ENCODE data around the gene FIGNL2. TPM values are rescaled to one million over a fixed set of nuclear protein-coding genes. Genes with fewer than 3 reads are reported as not detected.

Gene FIGNL2
- total RNA-seq, 1 donor from 2014 or later, result 1.2 TPM

DNA sequence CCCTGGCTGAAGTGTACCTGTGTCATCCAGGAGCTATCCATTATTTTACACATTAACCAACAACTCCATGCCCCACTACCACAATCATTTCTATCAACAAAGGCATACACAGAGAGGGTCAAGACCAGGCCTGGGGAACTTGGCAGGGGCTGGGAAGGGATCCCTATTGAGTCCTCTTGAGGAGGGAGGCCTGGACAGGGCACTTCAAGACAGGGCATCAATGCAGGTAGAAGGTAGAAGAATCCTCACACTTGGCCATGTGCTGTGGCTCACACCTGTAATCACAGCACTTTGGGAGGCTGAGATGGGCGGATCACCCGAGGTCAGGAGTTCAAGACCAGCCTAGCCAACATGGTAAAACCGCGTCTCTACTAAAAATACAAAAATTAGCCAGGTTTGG is 26.0 kb upstream of the FIGNL2 start:
- DNase-seq, result no peak

DNA sequence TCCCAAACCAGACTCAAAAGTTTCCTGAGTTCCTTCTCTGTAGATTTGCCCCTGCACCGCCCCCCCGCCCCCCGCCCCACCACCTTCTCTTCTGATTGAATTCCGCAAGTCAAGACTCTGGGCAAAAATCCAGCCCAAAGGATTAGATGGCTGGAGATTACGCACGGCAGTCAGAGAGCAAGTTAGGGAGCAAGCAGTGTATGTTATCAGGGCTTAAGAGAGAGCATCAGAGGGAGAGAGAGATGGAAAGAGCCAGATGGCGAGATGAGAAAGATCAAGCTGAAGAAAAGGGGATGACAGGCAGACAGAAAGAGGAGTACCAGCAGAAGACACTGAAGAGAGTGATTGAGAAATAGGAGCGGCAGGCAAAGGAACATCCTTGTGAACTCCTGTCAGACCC is 25.5 kb upstream of the FIGNL2 start:
- no peak for DNase-seq

DNA sequence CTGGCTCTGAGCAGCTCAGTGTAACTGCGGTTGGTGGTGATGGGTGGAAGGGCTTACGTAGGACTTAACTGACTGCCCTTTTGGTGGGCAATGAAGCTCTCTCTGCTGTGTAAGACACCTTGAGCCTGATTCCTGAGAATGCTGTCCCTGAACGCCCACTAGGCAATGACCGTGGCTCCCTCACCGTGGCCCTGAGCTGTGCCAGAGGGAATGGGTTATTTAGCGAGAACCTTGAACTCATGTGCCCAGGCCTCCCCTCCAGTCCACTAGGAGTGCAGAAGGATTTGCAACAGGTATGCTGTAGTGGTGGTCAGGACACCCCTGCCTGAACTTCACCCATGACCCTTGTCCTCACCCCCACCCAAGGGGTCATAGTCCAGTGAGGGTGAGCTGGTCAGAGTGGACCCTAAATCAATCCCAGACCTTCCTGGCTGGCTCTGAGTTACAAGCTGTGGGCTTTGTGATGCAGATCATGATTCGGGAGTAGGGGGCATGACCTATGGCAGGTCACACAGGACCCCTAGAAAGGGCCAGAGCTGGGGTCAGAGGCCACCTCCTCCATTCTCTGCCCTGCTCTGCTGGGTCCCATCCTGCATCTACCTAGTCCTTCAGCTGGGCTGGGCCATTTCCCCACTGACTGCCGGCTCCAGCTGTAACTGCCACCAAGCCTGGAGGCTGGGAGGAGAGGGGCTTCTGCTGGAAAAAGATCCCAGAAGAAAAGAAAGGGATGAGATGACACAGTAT is 24.9 kb upstream of the FIGNL2 start:
- no peak for DNase-seq

DNA sequence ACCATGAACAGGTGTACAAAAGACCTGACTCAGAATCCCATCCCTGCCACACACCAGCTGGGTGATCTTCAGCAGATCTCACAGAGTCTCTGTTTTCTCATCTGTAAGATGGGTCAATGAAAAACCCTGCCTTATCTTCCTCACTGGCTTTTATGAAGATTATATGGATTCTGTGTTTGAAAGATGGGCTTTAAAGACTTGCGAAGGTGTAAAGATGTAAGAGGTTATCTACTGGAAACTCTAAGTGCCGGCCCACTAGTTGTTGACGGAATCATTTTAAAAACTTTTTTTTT is 24.1 kb upstream of the FIGNL2 start:
- no peak for DNase-seq

DNA sequence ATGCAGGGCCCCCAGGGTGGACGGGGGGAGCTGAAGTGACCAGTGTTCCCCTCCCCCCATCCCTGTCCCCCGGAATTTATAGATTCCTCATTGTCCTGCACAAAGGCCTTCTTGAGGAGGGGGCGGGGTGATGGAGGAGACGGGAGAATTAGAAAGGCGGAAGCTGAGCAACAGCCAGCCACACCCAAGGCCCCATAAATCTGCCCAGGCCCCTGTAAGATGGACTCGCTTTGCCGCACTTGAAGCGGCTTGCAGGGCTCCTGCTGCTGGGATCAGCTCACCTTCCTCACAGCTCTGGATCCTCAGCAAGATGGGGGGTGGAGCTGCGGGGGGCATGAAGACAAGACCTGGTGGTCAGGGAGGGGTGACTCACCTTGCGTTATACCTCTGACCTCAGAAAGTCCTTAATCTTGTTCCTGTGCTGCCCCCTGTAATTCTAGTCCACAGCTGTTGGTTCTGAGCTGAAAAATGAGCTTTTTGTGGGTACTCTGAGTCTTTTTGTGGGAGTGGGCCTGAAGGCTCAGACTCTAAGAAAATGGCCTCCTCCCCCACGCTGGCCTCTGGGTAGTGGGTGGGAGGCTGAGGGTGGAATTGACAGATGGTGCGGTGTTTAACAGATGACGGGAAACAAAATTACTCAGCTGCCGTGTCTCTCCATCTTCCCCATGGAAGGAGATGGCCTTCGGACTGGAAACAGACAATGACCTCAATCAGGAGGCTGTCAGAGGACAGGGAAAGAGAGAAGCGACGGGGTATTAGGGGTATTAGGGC is 23.6 kb upstream of the FIGNL2 start:
- no peak for DNase-seq

DNA sequence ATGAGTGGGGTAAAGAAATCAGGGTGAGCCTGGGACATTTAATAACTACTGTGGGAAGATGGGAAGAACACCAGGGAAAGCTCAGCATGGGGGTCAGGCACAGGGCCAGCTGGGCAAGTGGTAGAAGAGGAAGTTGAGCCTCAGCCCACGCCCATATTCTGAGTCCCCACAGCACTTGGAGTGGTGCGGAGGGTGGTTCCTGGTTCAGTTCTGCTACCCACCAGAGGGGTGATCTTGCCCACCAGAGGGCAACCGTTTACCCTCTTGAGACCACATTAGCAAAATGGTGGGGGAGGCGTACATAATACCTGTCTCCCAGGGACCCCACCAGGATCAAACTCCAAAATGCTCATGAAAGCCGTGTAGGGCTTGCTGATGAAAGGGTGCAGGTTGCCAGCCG is 22.6 kb upstream of the FIGNL2 start:
- no peak for DNase-seq

DNA sequence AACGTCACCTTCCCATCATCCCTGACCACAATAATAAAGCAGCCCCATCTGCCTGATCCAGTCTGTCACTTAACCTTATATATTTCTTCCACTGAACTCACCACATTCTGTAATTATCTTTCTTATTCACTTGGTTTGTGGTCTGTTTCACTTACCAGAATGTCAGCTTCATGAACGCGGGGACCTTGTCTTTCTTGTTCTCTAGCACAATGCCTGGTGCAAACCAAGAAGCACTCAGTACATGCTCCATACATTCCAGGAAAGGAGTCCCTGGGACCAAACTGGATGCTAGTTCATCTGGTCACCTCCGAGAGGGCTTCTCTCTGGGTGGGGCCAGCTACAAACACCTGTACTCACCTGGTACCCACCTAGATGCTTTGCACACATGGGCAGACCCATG is 22.0 kb upstream of the FIGNL2 start:
- no peak for DNase-seq

DNA sequence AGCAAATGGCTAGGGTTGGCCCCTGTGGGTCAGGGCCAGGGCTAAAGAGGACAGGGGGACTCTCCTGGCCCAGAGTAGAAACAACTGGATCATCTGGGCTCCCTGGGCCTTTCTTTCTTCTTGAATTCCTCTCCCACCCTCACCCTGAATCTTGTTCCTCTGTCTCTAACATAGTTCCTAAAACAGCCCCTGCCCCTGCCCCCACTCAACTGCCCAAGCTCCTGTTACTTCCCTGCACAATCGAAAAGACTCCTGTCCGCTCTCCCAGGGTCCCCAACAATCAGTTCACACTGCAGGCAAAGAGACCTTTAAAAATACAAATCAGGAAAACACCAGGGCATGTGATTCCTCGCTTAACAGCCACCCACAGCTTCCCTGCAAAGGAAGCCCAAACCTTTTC is 21.4 kb upstream of the FIGNL2 start:
- DNase-seq, result no peak

DNA sequence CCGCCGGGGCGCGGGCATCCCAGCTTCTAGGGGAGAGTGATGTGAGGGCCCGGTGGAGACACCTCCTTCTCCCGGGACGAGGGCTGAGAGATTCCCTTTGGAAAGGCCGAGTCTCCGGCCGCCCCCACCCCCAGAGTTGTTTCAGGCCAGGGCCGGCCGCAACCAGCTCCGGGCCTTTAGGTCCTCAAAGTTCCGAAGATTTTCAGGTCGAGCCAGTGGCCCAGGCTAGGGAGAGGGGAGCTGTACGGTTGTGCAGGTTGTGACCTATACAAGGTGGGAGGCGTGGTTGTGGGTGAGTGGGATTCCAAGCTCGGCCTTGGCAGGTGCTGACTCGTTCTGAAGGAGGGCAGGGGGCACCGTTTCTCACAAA is 21.0 kb upstream of the FIGNL2 start:
- DNase-seq, result no peak

DNA sequence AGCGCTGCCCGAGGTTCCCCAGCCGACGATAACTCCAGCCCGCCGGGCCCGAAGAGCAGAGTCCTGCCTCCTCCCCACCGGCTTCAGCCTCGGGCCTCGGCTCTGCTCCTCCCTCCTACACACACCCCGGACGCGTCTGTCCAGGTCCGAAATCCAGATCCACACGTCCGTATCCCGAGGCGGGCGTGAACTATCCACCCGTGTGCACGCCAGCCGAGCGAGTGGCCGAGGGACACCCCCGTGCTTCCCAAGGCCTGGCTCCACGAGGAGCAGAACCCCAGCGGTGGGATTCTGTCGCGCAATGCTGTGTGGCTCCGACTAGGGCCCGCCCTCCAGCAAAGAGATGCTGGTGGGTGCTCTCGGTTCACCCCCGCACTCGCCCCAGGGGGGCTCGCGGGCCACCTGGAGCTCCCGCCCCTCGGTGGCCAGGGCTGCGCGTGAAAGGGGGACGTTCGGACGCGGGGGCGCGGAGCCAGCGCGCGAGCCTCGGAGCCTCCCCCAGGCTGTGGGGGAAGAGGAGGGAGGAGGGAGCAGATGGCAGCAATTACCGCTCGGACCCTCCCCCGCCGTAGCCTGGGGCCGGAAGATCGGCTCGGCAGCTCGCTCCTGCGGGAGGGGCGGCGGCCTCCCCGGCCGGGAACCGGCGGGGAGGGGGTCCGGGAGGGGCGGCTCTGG is 20.4 kb upstream of the FIGNL2 start:
- DNase-seq, result no peak

DNA sequence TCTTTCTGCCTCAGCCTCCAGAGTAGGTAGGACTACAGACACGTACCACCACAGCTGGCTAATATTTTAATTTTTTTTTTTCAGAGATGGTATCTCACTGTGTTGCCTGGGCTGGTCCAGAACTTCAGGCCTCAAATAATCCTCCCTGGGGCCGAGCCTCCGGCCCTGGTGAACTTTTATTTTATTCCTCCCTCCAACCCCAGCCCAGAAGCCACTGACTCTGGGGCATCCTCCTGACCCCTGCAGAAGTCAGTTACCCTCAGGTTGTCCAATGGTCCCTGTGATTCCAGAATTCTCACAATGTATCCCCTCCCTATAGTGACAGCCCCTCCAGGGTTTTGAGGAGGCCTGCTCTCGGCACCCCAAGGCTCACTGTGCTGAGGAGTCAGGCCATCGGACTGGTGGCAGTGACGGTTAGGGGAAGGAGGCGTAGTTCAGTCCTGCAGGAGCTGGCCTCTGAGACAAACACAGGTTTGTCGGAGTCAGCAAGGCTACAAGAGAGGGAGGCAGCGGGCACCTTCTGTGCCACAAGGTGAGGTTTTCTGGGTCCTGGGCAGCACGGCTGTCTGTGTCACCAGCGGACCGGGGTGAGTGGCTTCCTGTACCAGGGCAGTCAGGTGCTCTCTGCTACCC is 19.4 kb upstream of the FIGNL2 start:
- DNase-seq, result no peak

DNA sequence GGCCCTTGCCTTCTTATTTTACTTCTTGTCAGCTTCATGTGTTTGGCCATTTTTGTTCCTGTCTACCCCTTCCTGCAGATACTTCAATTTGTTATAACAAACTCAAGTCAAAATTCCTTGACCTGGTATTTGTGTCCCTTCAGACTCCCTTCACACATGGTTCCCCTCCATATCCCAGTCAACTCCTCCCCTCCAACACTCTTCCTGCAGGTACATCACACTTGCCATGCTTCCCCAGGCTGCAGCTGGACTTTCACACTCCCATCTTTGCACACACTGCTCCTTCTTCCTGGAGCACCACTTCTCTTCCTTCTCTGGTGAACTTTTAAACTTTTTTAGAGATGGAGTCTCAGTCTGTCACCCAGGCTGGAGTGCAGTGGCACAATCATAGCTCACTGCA is 18.9 kb upstream of the FIGNL2 start:
- DNase-seq, result no peak

DNA sequence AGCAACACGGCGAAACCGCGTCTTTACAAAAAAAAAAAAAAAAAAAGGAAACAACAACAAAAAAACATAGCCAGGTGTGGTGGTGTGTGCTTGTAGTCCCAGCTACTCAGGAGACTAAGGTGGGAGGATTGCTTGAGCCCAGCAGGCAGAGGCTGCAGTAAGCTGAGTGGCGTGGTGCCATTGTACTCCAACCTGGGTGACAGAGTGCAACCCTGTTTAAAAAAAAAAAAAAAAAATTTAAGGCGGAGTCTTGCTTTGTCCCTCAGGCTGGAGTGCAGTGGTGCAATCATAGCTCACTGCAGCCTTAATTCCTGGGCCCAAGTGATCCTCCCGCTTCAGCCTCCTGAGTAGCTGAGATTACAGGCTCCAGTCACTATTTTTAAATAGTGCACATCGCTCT is 18.2 kb upstream of the FIGNL2 start:
- no peak for DNase-seq

DNA sequence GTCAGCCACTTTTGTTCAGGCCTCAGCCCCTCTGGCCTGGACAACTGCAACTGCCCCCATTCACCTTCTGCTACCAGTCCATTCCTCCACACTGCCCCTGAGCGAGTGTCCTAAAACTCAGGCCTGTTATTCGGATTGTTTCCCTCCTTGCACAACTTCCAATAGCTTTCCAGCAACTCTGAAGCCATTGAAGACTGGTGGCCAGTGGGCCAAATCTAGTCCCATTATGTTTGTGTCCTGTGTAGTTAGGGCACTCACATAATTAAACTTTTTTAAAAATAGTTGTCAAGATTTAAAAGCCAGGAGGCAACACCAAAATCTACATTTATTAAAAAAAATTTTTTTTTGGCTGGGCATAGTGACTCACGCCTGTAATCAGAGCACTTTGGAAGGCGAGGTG is 17.8 kb upstream of the FIGNL2 start:
- DNase-seq, result no peak

DNA sequence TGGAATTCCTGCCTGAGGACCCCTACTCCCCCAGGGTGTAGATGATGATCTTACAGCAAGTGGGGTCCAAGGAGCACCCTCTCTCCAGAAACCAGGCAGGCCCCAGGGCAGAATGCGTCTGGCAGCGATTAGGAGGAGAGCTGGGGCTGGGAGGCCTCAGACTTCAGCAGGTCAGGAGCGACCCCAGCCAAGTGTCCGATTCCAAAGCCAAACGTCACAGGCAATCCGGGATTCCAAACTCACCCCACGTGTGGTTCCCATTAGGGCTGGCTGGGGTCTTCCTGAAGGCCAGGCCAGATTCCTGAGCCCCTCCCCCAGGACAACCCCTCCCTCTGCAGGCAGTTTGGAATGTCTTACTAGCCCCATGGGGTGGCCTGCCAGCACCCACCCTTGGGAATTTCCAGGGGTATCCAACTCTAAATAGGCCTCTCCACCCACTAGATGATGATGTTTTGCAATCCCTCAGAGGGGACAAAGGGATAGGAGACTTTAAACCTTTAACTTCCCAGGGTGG is 17.3 kb upstream of the FIGNL2 start:
- DNase-seq, result no peak

DNA sequence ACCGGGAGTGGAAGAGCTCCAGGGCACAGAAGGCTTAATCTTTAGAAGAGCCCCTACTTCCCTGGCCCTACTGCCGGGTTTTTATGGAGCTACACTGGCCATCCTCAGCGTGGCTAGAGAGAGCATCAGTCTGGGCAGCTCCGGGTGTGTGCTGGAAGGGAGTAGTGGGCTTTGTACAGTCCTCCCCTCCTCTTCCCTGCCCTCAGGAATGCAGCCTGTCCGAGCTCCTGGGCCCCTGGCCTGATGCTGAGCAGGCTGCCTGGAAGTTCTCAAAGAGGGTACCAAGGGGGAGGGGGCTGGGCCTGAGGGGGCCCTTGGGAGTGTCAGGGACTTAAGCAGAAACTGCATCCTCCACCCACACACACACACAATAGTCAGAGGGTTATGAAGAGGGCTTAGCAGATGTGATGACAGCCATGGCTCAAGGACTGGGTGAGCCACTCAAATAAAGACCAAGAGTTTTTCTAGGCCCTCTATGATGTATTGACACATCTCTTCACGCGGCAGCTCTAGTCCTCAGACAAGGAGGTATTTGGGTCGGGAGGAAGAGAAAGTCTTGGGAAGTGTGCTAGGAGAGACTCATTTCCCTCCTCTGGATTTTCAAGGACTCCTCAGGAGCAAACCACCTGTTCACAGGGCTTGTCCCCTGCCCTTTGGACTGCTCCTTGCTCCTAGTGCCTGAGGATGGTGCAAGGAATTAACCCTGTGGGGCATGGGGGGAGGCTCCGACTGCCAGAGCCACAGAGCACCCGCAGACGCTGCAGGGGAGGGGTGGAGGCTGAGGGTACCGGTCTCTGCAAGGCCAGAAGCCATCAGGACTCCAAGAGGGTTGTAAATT is 16.5 kb upstream of the FIGNL2 start:
- no peak for DNase-seq

DNA sequence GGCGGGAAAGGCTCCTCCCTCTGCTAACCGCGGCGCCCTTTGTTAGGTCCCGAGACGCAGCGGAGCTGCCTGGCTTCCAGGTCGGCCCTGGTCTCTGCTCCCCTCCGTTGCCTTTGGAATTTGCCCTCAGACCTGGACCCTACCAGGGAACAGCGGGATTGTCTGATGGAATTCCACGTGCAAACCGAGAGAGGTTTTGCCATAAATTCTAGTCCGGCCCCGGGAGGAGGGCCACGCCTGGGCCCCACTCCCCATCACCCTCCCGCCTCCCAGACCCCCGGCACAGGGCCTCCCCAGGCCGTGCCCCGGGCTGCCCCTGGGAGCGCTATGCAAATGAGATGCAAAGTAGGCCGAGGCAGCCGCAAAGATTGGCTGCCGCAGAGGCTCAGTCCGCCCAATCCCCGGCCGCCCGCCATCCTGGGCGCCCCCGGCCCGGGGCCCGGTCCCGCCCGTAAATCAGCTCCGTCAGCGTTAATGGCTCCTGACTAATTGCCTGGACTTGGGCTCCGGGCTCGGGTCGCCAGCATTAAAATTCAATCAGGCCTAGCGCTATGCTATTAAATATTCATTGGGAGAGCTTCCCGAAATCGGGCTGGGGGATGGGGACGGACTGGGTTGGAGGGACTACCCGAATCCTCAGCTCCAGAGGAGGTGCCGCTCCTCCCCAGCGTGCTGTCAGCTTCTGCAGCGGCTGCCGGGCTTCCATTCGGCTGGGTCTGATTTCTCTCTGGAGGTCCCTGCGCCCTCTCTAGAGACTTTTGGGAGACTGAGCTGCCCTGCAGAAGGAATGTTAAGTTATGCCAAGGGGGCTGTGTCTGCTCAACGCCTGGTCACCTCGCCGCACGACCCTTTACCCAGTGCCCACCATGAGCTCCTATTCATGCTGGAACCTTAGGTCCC is 15.7 kb upstream of the FIGNL2 start:
- peak; percentile 31 for DNase-seq

DNA sequence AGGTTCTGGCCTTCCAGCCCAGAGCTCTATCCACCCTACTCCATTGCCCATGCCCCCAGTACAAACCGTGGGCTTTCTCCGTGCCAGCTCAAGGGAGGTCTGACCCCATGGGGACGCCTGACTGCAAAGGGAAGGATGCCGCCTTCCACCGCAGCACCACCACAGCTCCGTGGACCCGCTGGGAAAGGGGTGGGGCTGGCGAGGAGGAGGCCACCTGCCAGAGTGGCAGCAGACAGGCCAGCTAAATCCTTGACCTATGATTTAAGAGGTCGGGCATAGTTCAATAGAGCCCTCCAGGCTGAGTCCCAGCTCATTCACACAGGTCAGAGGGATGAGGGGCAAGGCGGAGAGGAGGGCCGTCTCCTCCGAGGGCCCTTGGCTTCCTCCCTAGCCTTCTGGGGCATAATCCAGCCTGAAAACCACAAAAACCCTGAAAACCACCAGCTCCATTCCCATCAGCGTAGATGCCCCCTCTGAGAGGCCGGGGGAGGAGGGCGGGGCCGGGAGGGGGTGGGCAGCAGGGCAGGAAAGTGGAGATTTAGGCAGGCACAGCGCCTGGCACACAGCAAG is 14.9 kb upstream of the FIGNL2 start:
- no peak for DNase-seq

DNA sequence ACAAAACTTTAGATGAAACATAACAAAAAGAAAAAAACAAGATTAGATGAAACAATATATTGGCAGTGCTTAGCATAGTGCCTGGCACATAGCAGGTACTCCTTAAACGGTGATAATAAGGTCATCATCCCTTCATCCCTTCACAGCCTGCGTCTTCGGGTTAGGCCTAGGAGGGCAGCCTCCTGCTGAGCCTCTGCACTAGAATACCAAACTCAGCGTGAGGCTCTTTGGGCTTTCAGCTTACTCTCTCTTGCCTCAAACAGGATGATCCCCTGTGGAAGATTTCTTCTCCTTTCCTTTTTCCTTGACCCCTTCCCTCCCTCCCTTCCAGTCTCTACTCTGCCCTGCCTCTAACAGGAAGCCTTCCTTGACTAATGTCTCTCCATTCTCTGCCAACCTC is 14.4 kb upstream of the FIGNL2 start:
- DNase-seq, result no peak

DNA sequence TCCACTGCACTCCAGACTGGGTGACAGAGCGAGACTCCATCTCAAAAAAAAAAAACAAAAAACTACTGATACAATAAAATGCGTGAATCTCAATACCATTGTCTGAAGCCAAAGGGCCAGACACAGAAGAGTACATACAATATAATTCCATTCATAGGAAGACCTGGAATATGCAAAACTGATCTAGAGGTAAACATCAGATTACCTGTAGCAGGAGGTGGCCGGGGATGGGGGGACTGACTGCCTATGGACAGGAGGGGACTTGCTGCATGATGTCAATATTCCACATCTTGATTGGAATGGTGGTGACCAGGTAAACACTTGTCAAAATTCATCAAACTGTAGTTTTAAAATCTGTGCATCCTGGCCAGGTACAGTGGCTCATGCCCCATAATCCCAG is 12.5 kb upstream of the FIGNL2 start:
- DNase-seq, result no peak

Measured in dermis blood vessel endothelial cell (primary cell).